Measurements from ENCODE around the gene ABTB2.

Gene ABTB2

GRCh38 chr11:34148504-34149165, 209.2 kb downstream of the ABTB2 start:
- no peak for TF ChIP-seq CTCF (IDR thresholded peaks at IDR 0.05)

- no peak for TF ChIP-seq CTCF (IDR thresholded peaks at IDR 0.05)
Observed at GRCh38 chr11:34147581-34147980, 210.2 kb downstream of the ABTB2 start.

GRCh38 chr11:34146866-34147265, 210.9 kb downstream of the ABTB2 start:
- no peak for TF ChIP-seq CTCF (IDR thresholded peaks at IDR 0.05)

- TF ChIP-seq CTCF (IDR thresholded peaks at IDR 0.05), result no peak
Observed at GRCh38 chr11:34146411-34146810, 211.4 kb downstream of the ABTB2 start.

GRCh38 chr11:34145847-34146381, 211.9 kb downstream of the ABTB2 start:
- no peak for TF ChIP-seq CTCF (IDR thresholded peaks at IDR 0.05)

- no peak for TF ChIP-seq CTCF (IDR thresholded peaks at IDR 0.05)
Observed at GRCh38 chr11:34145073-34145472, 212.7 kb downstream of the ABTB2 start.

- no peak for TF ChIP-seq CTCF (IDR thresholded peaks at IDR 0.05)
Observed at GRCh38 chr11:34143048-34143447, 214.8 kb downstream of the ABTB2 start.

- TF ChIP-seq CTCF (IDR thresholded peaks at IDR 0.05), result no peak
Observed at GRCh38 chr11:34140149-34140548, 217.7 kb downstream of the ABTB2 start.
